Measurements from ENCODE around the gene SBF2.

DNA sequence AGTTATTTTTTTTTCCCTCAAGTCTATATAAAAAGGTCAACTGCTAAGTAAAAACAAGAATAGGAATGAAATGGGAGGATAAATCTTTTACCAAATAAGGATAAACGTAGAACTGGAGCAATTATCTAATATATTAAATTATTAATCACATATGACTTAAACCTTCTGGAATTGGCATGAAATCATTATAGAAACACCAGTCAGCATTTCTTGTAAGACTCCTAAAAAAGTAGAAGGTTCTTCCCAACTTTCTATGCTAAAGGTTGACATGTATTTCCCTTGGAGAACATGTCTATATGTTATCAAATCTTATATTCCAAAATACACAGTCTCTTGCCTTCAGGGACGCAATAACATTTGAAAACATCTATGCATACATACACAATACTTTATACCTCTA, 143.2 kb downstream of the SBF2 start:
- TF ChIP-seq CTCF (optimal IDR thresholded peaks at IDR 0.05 in 1 of 3, IDR thresholded peaks at IDR 0.05 in 1 of 3, conservative IDR thresholded peaks at IDR 0.05 in 1 of 3; ENCODE audit: extremely low read depth in 1 of 3, insufficient read depth in 2 of 3, low read length in 3 of 3) (no peak), EZH2 (IDR thresholded peaks at IDR 0.05; ENCODE audit: low read length) (no peak)

All from keratinocyte (primary cell).